Neural cell (in vitro differentiated cells): ENCODE data around the gene TRPM4. TPM values are rescaled to one million over a fixed set of nuclear protein-coding genes. Genes with fewer than 3 reads are reported as not detected.
"Not testable (repeated sequence)": the region's sequence is repeated elsewhere in the genome, so short reads cannot be mapped to it uniquely, and the experiment has no call there.

Experiments
- H2AFZ ChIP-seq: fragments of 200-600, 300-800 bp; sonication (generic), shearing (Covaris generic); 2 replicates; pipeline ENCODE4 v1.6.0; 2014; ENCODE audit warnings: low read depth, mild to moderate bottlenecking, antibody characterized with exemption, low read length, moderate library complexity
- H3F3A ChIP-seq: fragments of 200-600 bp; shearing (Covaris generic); 2 replicates; pipeline ENCODE4 v1.6.1; 2016; ENCODE audit warnings: mild to moderate bottlenecking, moderate library complexity, mixed read lengths, antibody characterized with exemption, low read length; ENCODE audit not compliant: insufficient read depth, poor library complexity, severe bottlenecking
- H3K27ac ChIP-seq: fragments of 200-600, 300-800 bp; sonication (generic), shearing (Covaris generic); 2 replicates; pipeline ENCODE4 v1.5.1; 2014; ENCODE audit warnings: mild to moderate bottlenecking, low read length, moderate library complexity
- H3K27me3 ChIP-seq: fragments of 300-800, 200-600 bp; sonication (generic), shearing (Covaris generic); 2 replicates; pipeline ENCODE4 v1.6.0; 2014; ENCODE audit warnings: mild to moderate bottlenecking, low read depth, low read length, moderate library complexity; ENCODE audit not compliant: insufficient read depth
- H3K36me3 ChIP-seq: fragments of 300-800, 200-600 bp; sonication (generic), shearing (Covaris generic); 2 replicates; pipeline ENCODE4 v1.5.1; 2014; ENCODE audit warnings: mild to moderate bottlenecking, antibody characterized with exemption, low read length, moderate library complexity; ENCODE audit not compliant: insufficient read depth
- H3K4me2 ChIP-seq: fragments of 300-800, 200-600 bp; sonication (generic), shearing (Covaris generic); 2 replicates; pipeline ENCODE4 v1.6.0; 2014; ENCODE audit warnings: mild to moderate bottlenecking, low read length
- H3K4me3 ChIP-seq: fragments of 300-800, 200-600 bp; sonication (generic), shearing (Covaris generic); 2 replicates; pipeline ENCODE4 v1.5.1; 2014; ENCODE audit warnings: mild to moderate bottlenecking, low read length, moderate library complexity
- H3K79me2 ChIP-seq: fragments of 200-600 bp; shearing (Covaris generic); replicated peaks from 2 replicates; pipeline ENCODE4 v1.6.0; 2014; ENCODE audit warnings: mild to moderate bottlenecking, low read length, moderate library complexity; ENCODE audit not compliant: insufficient read depth
- H3K9ac ChIP-seq: fragments of 300-800, 200-600 bp; sonication (generic), shearing (Covaris generic); 2 replicates; pipeline ENCODE4 v1.6.1; 2016; ENCODE audit warnings: mild to moderate bottlenecking, low read length, mixed read lengths
- H3K9me2 ChIP-seq: fragments of 200-600 bp; shearing (Covaris generic); 2 replicates; pipeline ENCODE4 v1.6.1; 2016; ENCODE audit warnings: mild to moderate bottlenecking, low read length, mixed read lengths; ENCODE audit not compliant: insufficient read depth
- H3K9me3 ChIP-seq: fragments of 200-600, 300-800 bp; sonication (generic), shearing (Covaris generic); 2 replicates; pipeline ENCODE4 v1.6.1; 2016; ENCODE audit warnings: mild to moderate bottlenecking, mixed run types, low read length, moderate library complexity, mixed read lengths
- H4K20me1 ChIP-seq: fragments of 200-600 bp; shearing (Covaris generic); 2 replicates; pipeline ENCODE4 v1.6.1; 2016; ENCODE audit warnings: mild to moderate bottlenecking, mixed run types; ENCODE audit not compliant: insufficient read depth
- CTCF ChIP-seq: fragments of 450-650 bp; IDR thresholded peaks from 2 replicates; pipeline ENCODE4 v1.5.1; 2014; ENCODE audit warnings: antibody characterized with exemption, mild to moderate bottlenecking, moderate library complexity; ENCODE audit not compliant: poor library complexity, severe bottlenecking
- EZH2 ChIP-seq: fragments of 200-600, 300-800 bp; shearing (Covaris generic), sonication (generic); IDR thresholded peaks from 2 replicates; pipeline ENCODE4 v1.6.1; 2014; ENCODE audit warnings: antibody characterized with exemption, low read length, borderline replicate concordance, mild to moderate bottlenecking; ENCODE audit not compliant: insufficient read depth, poor library complexity, severe bottlenecking
- MXI1 ChIP-seq: fragments of 450-650 bp; conservative IDR thresholded peaks from 2 replicates; pipeline ENCODE4 v1.6.1; 2014; ENCODE audit warnings: antibody characterized with exemption, mild to moderate bottlenecking; ENCODE audit not compliant: poor library complexity, severe bottlenecking
- POLR2AphosphoS5 ChIP-seq: IDR thresholded peaks from 2 replicates; pipeline ENCODE4 v1.6.1; 2012
- RAD21 ChIP-seq: fragments of 450-650 bp; conservative IDR thresholded peaks from 2 replicates; pipeline ENCODE4 v1.6.1; 2014; ENCODE audit warnings: antibody characterized with exemption, mild to moderate bottlenecking, moderate library complexity
- REST ChIP-seq: IDR thresholded peaks from 2 replicates; pipeline ENCODE4 v1.6.1; 2012; ENCODE audit warnings: borderline replicate concordance
- SMC3 ChIP-seq: fragments of 450-650 bp; conservative IDR thresholded peaks from 2 replicates; pipeline ENCODE4 v1.6.1; 2014; ENCODE audit warnings: antibody characterized with exemption, mild to moderate bottlenecking, moderate library complexity; ENCODE audit not compliant: poor library complexity
- TAF1 ChIP-seq: IDR thresholded peaks from 2 replicates; pipeline ENCODE4 v1.6.1; 2012; ENCODE audit warnings: low read depth
- polyA plus RNA-seq: library from polyadenylated mRNA; depleted of rRNA; stranded (reverse); fragments of >200 nt; gene quantifications from 2 replicates; pipeline ENCODE4 v1.2.3, GENCODE V29; 2014

TRPM4 gene
- polyA plus RNA-seq, 1 donor from 2014 or later, result 42.5 TPM

- H3K79me2 ChIP-seq, result no peaks in the 10 kb centered on the region
- peaks cover 5% of the 10 kb centered on the region for H3K36me3 ChIP-seq
- H3K9ac ChIP-seq, result no peak overlapping the region
- no peaks in the 10 kb centered on the region for H4K20me1 ChIP-seq
- no peak overlapping the region for H3K4me2 ChIP-seq
- no peak overlapping the region for H3K27ac ChIP-seq
- H3K9me2 ChIP-seq, result no peaks in the 10 kb centered on the region
- no peaks in the 10 kb centered on the region for H3F3A ChIP-seq
- no peak for TF ChIP-seq TAF1
- no peak for TF ChIP-seq CTCF
- no peak for TF ChIP-seq EZH2
- no peak for TF ChIP-seq POLR2AphosphoS5
- TF ChIP-seq MXI1, result no peak
- TF ChIP-seq RAD21, result no peak
- no peak for TF ChIP-seq SMC3
- no peak for TF ChIP-seq REST
- no peaks in the 10 kb centered on the region for H3K9me3 ChIP-seq
- H2AFZ ChIP-seq, result no peak overlapping the region
- H3K4me3 ChIP-seq, result no peak overlapping the region
- H3K27me3 ChIP-seq, result no peaks in the 10 kb centered on the region
These were observed 23.1 kb downstream of the TRPM4 start for GRCh38 chr19:49180659-49181058.

- H3K4me2 ChIP-seq, H4K20me1 ChIP-seq, H3K9ac ChIP-seq, H3K9me3 ChIP-seq, H3K79me2 ChIP-seq, H3F3A ChIP-seq, H3K27me3 ChIP-seq, H3K4me3 ChIP-seq, H3K36me3 ChIP-seq, H3K27ac ChIP-seq, H2AFZ ChIP-seq, H3K9me2 ChIP-seq: not testable (repeated sequence)
These were observed 24.6 kb downstream of the TRPM4 start for GRCh38 chr19:49182010-49182847.
